CD4-positive, CD25-positive, alpha-beta regulatory T cell (primary cell): ENCODE data around the gene TTLL8. TPM values are rescaled to one million over a fixed set of nuclear protein-coding genes. Genes with fewer than 3 reads are reported as not detected.

Source experiments
- ATAC-seq, 2 donors: fragments of 150-1000 bp; cut with Tn5 transposase; one replicate each; pipeline ENCODE4 v1.10.0; 2021; ENCODE audit warnings: low read depth in 2 of 2, moderate number of reproducible peaks in 2 of 2, moderate library complexity in 1 of 2
- DNase-seq, 3 donors: peaks; one replicate each; pipeline versions ENCODE4 v3.0.0 to v3.0.0-alpha.2; 2012 to 2022; ENCODE audit warnings: mixed read lengths in 1 of 3
- H3K27ac ChIP-seq: one replicate; pipeline ENCODE4 v1.7.0; 2013; ENCODE audit warnings: mild to moderate bottlenecking, low read length; ENCODE audit not compliant: insufficient read depth, poor library complexity, severe bottlenecking
- H3K27me3 ChIP-seq: one replicate; pipeline ENCODE4 v1.7.0; 2013; ENCODE audit warnings: low read length; ENCODE audit not compliant: control insufficient read depth, insufficient read depth
- H3K36me3 ChIP-seq: one replicate; pipeline ENCODE4 v1.7.0; 2013; ENCODE audit warnings: mild to moderate bottlenecking, low read length, moderate library complexity; ENCODE audit not compliant: control insufficient read depth, insufficient read depth
- H3K4me1 ChIP-seq: 2 replicates; pipeline ENCODE4 v1.7.0; 2013; ENCODE audit warnings: mild to moderate bottlenecking, low read length; ENCODE audit not compliant: insufficient read depth, control insufficient read depth, poor library complexity, severe bottlenecking
- H3K4me3 ChIP-seq: one replicate; pipeline ENCODE4 v1.7.0; 2013; ENCODE audit warnings: low read depth, mild to moderate bottlenecking, low read length, moderate library complexity
- H3K9me3 ChIP-seq, 2 experiments: 1 replicate in 1 of 2; 2 replicates in 1 of 2; pipeline ENCODE4 v1.7.0; 2013; ENCODE audit warnings: low read length in 2 of 2, mild to moderate bottlenecking in 1 of 2, moderate library complexity in 1 of 2; ENCODE audit not compliant: control insufficient read depth in 2 of 2
- H3K27ac Mint-ChIP-seq, 3 donors: one replicate each; pipeline ENCODE4 v1.8.0; 2020 to 2022; ENCODE audit warnings: mild to moderate bottlenecking in 3 of 3, mixed read lengths in 3 of 3, moderate library complexity in 2 of 3
- H3K27me3 Mint-ChIP-seq: one replicate; pipeline ENCODE4 v1.8.0; 2022; ENCODE audit warnings: mild to moderate bottlenecking, mixed read lengths
- H3K36me3 Mint-ChIP-seq: one replicate; pipeline ENCODE4 v1.8.0; 2020; ENCODE audit warnings: mixed read lengths
- H3K4me1 Mint-ChIP-seq, 4 donors: one replicate each; pipeline ENCODE4 v1.8.0; 2020 to 2022; ENCODE audit warnings: mixed read lengths in 4 of 4, mild to moderate bottlenecking in 1 of 4
- H3K4me3 Mint-ChIP-seq, 4 donors: one replicate each; pipeline ENCODE4 v1.8.0; 2020 to 2022; ENCODE audit warnings: mild to moderate bottlenecking in 4 of 4, mixed read lengths in 4 of 4, moderate library complexity in 3 of 4
- H3K9me3 Mint-ChIP-seq, 7 donors: one replicate each; pipeline ENCODE4 v1.8.0; 2020 to 2022; ENCODE audit warnings: mixed read lengths in 7 of 7, mild to moderate bottlenecking in 3 of 7, moderate library complexity in 2 of 7
- polyA plus RNA-seq, 4 donors: library from polyadenylated mRNA; unstranded; fragments of 300-500 nt; fragmentation: Illumina TruSeq; gene quantifications; one replicate each; pipeline ENCODE4 v1.2.3, GENCODE V29; 2021
- total RNA-seq: library from RNA; stranded (reverse); gene quantifications from one replicate; pipeline ENCODE4 v1.2.3, GENCODE V29; 2022

Gene TTLL8
- total and polyA plus RNA-seq, 5 donors from 2014 or later = not detected

DNA sequence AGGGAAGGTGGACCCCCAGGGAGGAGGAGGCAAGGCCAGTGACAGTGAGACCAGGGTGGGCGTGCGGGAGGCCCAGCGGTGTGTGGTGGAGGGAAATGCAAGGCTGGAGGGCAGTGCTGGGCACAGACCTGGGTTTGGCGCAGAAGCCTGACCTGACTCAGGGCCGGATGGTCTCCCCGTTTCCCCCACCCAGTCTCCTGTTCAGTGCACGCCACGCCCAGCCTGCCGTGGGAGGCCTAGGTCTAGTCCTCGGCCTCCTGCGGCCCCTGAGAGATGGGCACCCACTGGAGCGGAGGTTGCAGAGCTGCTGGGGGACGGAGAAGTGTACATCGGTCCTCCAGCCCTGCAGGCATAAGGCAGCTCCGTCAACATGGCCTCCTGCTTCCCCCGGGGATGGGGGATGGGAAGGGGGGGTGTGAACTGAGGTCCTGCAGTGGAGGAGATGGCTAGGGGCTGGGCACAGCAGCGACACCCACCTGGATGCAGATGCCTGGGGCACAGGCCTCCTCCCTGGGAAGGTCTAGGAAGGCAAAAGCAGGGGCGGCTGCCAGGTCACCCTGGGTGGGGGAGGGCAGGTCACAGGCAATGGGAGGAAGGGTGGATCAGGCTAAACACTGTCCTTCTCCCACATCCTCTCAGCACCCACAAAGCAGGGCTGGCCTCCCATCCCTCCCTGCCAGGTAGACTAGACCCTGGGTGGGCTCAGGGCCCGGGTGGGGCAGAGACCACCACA lies 61.4 kb downstream of the TTLL8 start:
- Histone ChIP-seq H3K4me1 (peaks cover 5% of the 10 kb centered on the region), H3K36me3 (no peaks in the 10 kb centered on the region), H3K4me3 (no peak overlapping the region), H3K27ac (no peak overlapping the region), H3K27me3 (no peaks in the 10 kb centered on the region), H3K9me3 (no peaks in the 10 kb centered on the region)
- Mint-ChIP-seq H3K9me3 (peaks cover 0 to 4% (median 0%) of the 10 kb centered on the region in 7 donors), H3K27ac (no peak overlapping the region), H3K27me3 (peaks cover 5% of the 10 kb centered on the region), H3K36me3 (no peaks in the 10 kb centered on the region), H3K4me3 (no peak overlapping the region), H3K4me1 (peaks cover 0 to 19% (median 5%) of the 10 kb centered on the region in 4 donors)
- ATAC-seq = no peak
- DNase-seq = no peak

DNA sequence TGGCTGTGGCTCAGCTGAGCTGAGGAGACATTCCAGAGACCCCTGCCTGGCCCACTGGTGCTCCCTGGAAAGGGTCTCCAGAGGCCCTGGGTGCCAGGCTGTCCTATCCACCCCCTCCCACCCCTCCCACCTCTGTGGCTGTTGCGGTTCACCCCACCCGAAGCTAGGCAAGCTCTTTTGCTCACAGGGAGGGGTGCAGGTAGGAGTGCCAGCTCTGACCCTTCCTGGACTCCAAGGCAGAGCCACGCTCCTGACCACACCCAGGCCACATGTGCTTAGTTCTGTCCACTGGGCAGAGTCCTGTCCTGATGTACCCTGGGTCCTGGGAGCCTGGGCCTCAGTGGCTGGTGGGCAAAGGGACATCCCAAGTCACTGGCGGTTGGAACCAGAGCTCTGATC lies 62.0 kb downstream of the TTLL8 start:
- no peak for ATAC-seq
- no peak overlapping the region for H3K27ac ChIP-seq
- H3K4me1 ChIP-seq = peaks cover 5% of the 10 kb centered on the region
- Mint-ChIP-seq H3K9me3 (peaks cover 0 to 6% (median under 1%) of the 10 kb centered on the region in 7 donors), H3K4me3 (no peak overlapping the region), H3K27ac (no peak overlapping the region), H3K4me1 (peaks cover 0 to 19% (median 5%) of the 10 kb centered on the region in 4 donors), H3K36me3 (no peaks in the 10 kb centered on the region), H3K27me3 (peaks cover 3% of the 10 kb centered on the region)
- H3K4me3 ChIP-seq = no peak overlapping the region
- H3K36me3 ChIP-seq = no peaks in the 10 kb centered on the region
- H3K27me3 ChIP-seq = no peaks in the 10 kb centered on the region
- H3K9me3 ChIP-seq = peaks cover 2 to 4% of the 10 kb centered on the region in 2 experiments
- no peak for DNase-seq

DNA sequence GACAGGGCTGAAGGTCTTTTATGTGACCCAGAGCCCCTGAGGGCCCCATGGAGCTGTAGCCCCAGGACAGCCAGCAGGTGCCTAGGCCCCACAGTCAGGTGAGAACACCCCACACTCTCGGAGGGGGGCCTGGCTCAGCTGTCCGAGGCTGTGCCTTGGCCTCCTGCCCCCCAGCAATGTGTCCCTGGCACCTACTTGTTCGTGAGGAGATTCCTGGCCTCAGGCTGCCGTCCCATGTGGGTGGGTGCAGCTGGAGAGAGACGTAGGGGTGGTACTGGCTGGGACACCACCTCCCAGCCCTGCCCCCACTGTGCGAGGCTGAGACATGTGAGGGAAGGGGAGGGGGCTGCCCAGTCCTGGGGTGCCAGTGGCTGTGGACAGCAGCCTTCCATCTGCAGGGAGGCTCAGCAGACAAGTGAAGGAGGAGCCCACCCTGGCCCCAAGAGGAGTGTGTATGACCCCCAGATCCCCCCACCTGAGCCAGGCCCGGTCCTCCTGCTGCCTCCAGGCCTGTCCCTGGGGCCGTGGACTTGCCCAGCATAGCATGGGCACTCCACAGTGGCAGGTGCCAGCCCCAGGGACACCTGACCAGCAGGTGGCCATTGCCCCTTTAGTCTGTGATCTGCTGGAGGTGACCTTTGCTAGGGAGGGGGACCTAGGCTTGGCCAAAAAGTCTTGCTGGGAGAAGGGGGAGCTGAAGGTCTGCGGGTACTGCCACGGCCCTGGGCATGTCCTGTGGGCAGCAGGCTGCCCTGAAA lies 62.6 kb downstream of the TTLL8 start:
- no peak overlapping the region for H3K4me3 Mint-ChIP-seq
- H3K27me3 Mint-ChIP-seq = peaks cover 4% of the 10 kb centered on the region
- no peak overlapping the region for H3K27ac ChIP-seq
- no peaks in the 10 kb centered on the region for H3K36me3 Mint-ChIP-seq
- H3K9me3 Mint-ChIP-seq = peaks cover 0 to 6% (median 2%) of the 10 kb centered on the region in 7 donors
- H3K4me3 ChIP-seq = no peak overlapping the region
- H3K27me3 ChIP-seq = no peaks in the 10 kb centered on the region
- no peaks in the 10 kb centered on the region for H3K36me3 ChIP-seq
- peaks cover 5% of the 10 kb centered on the region for H3K4me1 ChIP-seq
- no peak for ATAC-seq
- H3K4me1 Mint-ChIP-seq = peaks cover 0 to 19% (median 5%) of the 10 kb centered on the region in 4 donors
- no peak overlapping the region for H3K27ac Mint-ChIP-seq
- DNase-seq = no peak
- peaks cover 5 to 10% of the 10 kb centered on the region in 2 experiments for H3K9me3 ChIP-seq

DNA sequence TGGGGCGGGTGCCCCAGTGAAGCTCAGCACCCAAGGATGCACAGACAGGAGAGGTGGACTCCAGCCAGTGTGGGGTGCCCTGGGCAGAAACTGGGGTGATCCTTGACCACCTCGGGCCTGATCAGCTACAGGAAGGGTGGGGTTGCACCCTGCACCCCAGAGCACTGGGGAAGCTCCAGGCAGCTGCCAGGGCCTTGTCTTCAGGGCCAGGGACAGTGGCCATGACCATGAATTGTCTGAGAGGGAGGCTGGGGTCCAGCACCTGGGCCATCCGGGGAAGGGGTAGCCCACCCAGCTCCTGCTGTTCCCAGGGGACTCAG lies 63.1 kb downstream of the TTLL8 start:
- Mint-ChIP-seq H3K27ac (no peak overlapping the region), H3K4me1 (peaks cover 0 to 19% (median 5%) of the 10 kb centered on the region in 4 donors), H3K36me3 (no peaks in the 10 kb centered on the region), H3K27me3 (peaks cover 4% of the 10 kb centered on the region), H3K4me3 (no peak overlapping the region), H3K9me3 (peaks cover 0 to 6% (median 2%) of the 10 kb centered on the region in 7 donors)
- DNase-seq = no peak
- Histone ChIP-seq H3K4me1 (peaks cover 5% of the 10 kb centered on the region), H3K27ac (no peak overlapping the region), H3K4me3 (no peak overlapping the region), H3K36me3 (no peaks in the 10 kb centered on the region), H3K27me3 (no peaks in the 10 kb centered on the region), H3K9me3 (peaks cover 5 to 12% of the 10 kb centered on the region in 2 experiments)
- ATAC-seq = no peak

DNA sequence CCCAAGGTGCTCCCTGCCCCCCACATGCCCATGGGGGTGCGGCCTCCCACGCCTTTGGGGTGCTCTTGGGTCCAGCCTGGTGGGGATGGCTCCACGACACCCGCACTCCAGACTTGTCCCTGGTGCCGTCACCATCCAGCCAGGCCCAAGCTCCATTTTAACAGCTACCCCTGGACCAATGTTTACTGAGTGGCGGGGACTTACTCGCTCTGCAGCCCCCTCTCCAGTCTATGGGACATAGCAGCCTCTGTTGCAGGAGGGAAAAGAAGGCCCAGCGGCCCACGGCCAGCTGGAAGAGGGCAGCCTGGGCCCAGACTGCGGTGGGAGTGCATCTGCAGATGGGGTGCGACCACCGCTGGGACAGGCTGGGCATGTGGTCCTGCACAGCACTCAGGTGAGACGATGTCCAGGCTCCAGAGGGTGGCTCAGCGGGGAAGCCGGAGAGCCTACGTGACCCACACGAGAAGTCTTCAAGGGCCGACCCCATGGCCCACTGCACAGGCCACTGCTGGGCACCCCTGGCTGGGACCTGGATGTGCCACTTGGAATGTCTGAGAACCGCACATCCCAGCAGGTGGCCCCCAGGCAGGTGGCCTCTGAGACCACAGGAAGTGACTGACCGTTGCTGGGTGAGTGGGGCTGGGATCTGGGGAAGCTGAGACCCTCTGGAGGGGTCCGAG lies 63.6 kb downstream of the TTLL8 start:
- peaks cover 0 to 19% (median 5%) of the 10 kb centered on the region in 4 donors for H3K4me1 Mint-ChIP-seq
- ATAC-seq (no peak), DNase-seq (no peak)
- no peaks in the 10 kb centered on the region for H3K36me3 ChIP-seq
- H3K4me1 ChIP-seq = peaks cover 5% of the 10 kb centered on the region
- no peak overlapping the region for H3K4me3 ChIP-seq
- H3K27me3 Mint-ChIP-seq = peaks cover 4% of the 10 kb centered on the region
- peaks cover 0 to 6% (median 2%) of the 10 kb centered on the region in 7 donors for H3K9me3 Mint-ChIP-seq
- H3K36me3 Mint-ChIP-seq = no peaks in the 10 kb centered on the region
- H3K4me3 Mint-ChIP-seq = no peak overlapping the region
- no peak overlapping the region for H3K27ac ChIP-seq
- no peak overlapping the region for H3K27ac Mint-ChIP-seq
- peaks cover 5 to 12% of the 10 kb centered on the region in 2 experiments for H3K9me3 ChIP-seq
- H3K27me3 ChIP-seq = no peaks in the 10 kb centered on the region

DNA sequence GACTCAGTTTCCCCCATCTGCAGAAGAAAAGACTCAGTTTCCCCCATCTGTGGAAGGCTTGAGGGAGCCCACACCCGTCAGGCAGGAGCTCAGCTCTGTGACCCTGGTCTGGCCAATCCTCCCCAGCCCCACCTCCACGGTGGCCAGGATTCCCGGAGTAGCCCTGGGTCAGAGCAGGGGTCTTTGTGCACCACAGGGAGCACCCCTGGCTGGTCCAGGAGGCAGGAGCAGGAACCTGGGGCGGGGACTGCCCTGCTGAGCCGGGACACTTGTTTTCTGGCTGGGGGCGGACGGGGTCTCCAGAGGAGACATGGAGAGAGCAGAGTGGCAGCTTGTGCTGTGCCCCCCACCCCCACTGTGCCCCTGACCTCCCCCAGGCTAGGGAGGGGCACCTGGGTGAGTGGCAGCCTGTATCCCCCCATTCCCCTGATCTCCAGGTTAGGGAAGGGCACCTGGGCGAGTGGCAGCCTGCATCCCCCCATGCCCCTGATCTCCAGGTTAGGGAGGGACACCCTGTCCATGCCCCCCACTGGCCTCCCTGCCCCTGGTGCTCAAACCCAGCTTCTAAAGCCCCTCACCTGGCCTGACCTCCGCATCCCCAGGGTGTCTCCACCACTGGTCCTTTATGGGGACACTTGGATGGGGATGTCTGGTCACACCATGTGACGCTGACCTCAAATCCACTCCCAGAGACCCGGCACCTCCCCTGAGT lies 64.3 kb downstream of the TTLL8 start:
- H3K4me1 Mint-ChIP-seq = peaks cover 0 to 16% (median 5%) of the 10 kb centered on the region in 4 donors
- DNase-seq = no peak

DNA sequence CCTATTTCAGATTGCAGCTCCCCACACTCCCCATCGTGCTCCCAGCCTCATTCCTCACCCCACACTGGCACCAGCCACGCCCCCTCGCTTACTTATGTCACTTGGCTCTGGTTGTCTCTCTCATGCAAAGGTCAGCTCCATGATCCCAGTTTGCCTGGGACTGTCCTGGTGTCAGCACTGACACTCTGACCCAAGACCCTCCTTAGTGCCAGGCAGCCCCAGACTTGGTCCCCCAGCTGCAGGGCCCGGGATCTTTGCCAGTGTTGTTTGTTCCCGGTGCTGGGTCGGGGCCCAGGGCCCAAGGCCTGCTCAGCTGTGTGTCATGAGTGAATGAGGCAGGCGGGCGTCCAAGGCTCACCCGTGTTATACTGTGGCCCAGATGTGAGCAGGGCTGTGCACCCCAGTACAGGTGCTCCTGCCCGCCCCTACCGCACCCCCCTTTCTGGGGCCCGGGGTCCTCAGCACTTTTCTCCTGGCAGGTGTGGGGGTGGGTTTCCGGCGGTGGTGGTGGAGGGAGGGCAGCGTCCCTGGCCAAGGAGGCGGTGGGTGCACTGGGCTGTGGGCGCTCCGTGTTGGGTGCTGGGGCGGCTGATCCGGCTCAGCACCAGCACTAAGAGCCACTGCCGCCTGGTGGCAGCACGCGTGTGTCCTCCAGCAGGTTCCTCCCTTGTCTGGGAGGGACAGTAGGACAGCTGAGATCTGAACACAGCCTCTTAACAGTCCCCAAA lies 65.0 kb downstream of the TTLL8 start:
- ATAC-seq = peak; percentile 83 to 84
- H3K27ac ChIP-seq = no peak overlapping the region
- no peak overlapping the region for H3K4me3 ChIP-seq
- H3K4me3 Mint-ChIP-seq = no peak overlapping the region
- no peaks in the 10 kb centered on the region for H3K36me3 Mint-ChIP-seq
- H3K9me3 Mint-ChIP-seq = peaks cover 0 to 11% (median 2%) of the 10 kb centered on the region in 7 donors
- peaks cover 9% of the 10 kb centered on the region for H3K27me3 Mint-ChIP-seq
- H3K27ac Mint-ChIP-seq = peak overlapping the region in 1 of 3 donors; percentile 65
- no peaks in the 10 kb centered on the region for H3K36me3 ChIP-seq
- peak in 2 of 3 donors; percentile 63 to 79 for DNase-seq
- peaks cover 0 to 10% (median 5%) of the 10 kb centered on the region in 4 donors for H3K4me1 Mint-ChIP-seq
- H3K9me3 ChIP-seq = peaks cover 5 to 12% of the 10 kb centered on the region in 2 experiments
- no peaks in the 10 kb centered on the region for H3K27me3 ChIP-seq
- peaks cover 5% of the 10 kb centered on the region for H3K4me1 ChIP-seq

More for the DNA sequence above, 64.3 kb downstream of the TTLL8 start:
- H3K27ac Mint-ChIP-seq = no peak overlapping the region
- Histone ChIP-seq H3K4me1 (peaks cover 5% of the 10 kb centered on the region), H3K27me3 (no peaks in the 10 kb centered on the region), H3K36me3 (no peaks in the 10 kb centered on the region), H3K27ac (no peak overlapping the region), H3K9me3 (peaks cover 5 to 12% of the 10 kb centered on the region in 2 experiments), H3K4me3 (no peak overlapping the region)
- H3K9me3 Mint-ChIP-seq = peaks cover 0 to 6% (median 2%) of the 10 kb centered on the region in 7 donors
- H3K36me3 Mint-ChIP-seq = no peaks in the 10 kb centered on the region
- no peak overlapping the region for H3K4me3 Mint-ChIP-seq
- H3K27me3 Mint-ChIP-seq = peaks cover 4% of the 10 kb centered on the region
- ATAC-seq = no peak
